Measurements from ENCODE around the gene CLIC3. TPM values are rescaled to one million over a fixed set of nuclear protein-coding genes. Genes with fewer than 3 reads are reported as not detected.

Gene CLIC3
- total RNA-seq, 1 experiment from 2014 or later = 6.2 TPM

DNA sequence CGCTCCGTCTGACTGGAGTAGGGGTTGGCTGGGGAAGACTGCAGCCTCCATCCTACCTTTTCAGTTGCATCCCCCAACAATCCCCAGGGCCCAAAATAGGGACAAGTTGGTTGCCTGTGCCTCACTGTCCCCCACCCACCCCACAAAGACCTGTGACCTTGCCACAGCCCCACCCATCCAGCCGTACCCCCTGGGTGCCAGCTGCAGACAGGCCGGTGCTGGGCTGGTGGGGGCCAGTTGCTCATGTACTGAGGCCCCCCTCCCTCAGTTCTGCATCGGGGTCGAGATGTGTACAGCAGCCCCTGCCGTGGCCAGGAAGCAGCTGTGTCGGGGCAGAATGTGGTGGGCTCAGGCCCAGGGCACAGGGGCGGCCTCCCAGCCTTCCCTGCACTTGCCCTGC, 13.2 kb downstream of the CLIC3 start:
- in situ Hi-C loops (cut with HindIII; ENCODE audit: low pct_unique_long_range_greater_than_20kb, low sequenced_read_pairs) = no loop called here
- no peak for ATAC-seq
- no peak for DNase-seq (ENCODE audit: low read depth, low spot score)
- CTCF ChIA-PET = no interaction called here
- H3K9me3 ChIP-seq (ENCODE audit: control insufficient read depth, insufficient read depth, low read depth, low read length) = no peaks in the 10 kb centered on the region
- POLR2A ChIA-PET = no interaction called here
- TF ChIP-seq, protein P1, sequence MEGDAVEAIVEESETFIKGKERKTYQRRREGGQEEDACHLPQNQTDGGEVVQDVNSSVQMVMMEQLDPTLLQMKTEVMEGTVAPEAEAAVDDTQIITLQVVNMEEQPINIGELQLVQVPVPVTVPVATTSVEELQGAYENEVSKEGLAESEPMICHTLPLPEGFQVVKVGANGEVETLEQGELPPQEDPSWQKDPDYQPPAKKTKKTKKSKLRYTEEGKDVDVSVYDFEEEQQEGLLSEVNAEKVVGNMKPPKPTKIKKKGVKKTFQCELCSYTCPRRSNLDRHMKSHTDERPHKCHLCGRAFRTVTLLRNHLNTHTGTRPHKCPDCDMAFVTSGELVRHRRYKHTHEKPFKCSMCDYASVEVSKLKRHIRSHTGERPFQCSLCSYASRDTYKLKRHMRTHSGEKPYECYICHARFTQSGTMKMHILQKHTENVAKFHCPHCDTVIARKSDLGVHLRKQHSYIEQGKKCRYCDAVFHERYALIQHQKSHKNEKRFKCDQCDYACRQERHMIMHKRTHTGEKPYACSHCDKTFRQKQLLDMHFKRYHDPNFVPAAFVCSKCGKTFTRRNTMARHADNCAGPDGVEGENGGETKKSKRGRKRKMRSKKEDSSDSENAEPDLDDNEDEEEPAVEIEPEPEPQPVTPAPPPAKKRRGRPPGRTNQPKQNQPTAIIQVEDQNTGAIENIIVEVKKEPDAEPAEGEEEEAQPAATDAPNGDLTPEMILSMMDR (IDR thresholded peaks at IDR 0.05) = no peak
- no peak for TF ChIP-seq REST (IDR thresholded peaks at IDR 0.05; ENCODE audit: insufficient read depth in 1 of 2, low read depth in 2 of 2, low read length in 1 of 2)
- no peak for TF ChIP-seq POLR2AphosphoS5 (IDR thresholded peaks at IDR 0.05; ENCODE audit: low read depth, low read length)
- TF ChIP-seq SIN3A (IDR thresholded peaks at IDR 0.05; ENCODE audit: borderline replicate concordance, insufficient read depth, low read depth, low read length) = no peak
- no peak for TF ChIP-seq TCF7L2 (IDR thresholded peaks at IDR 0.05; ENCODE audit: low read depth, low read length)
- H3K4me3 ChIP-seq (ENCODE audit: low read depth in 2 of 2, low read length in 2 of 2) = no peak overlapping the region
- intact Hi-C loops (cut with micrococcal nuclease; ENCODE audit: unreplicated experiment) = no loop called here
- H3K36me3 ChIP-seq (ENCODE audit: control insufficient read depth, insufficient read depth, low read length) = no peaks in the 10 kb centered on the region
- BruUV-seq (replicated peaks) = no TSS peak
- no peaks in the 10 kb centered on the region for H3K27me3 ChIP-seq (ENCODE audit: control insufficient read depth, insufficient read depth, low read length)
- no peak overlapping the region for H3K27ac ChIP-seq (ENCODE audit: low read length)
- no peaks in the 10 kb centered on the region for H3K4me1 ChIP-seq (ENCODE audit: control insufficient read depth, insufficient read depth, low read length)

- ATAC-seq (no peak), DNase-seq (ENCODE audit: low read depth, low spot score) (no peak)
- TF ChIP-seq, protein P1 (IDR thresholded peaks at IDR 0.05) = no peak
- TF ChIP-seq TCF7L2 (IDR thresholded peaks at IDR 0.05; ENCODE audit: low read depth, low read length) (no peak), SIN3A (IDR thresholded peaks at IDR 0.05; ENCODE audit: borderline replicate concordance, insufficient read depth, low read depth, low read length) (no peak), POLR2AphosphoS5 (IDR thresholded peaks at IDR 0.05; ENCODE audit: low read depth, low read length) (no peak), REST (IDR thresholded peaks at IDR 0.05; ENCODE audit: insufficient read depth in 1 of 2, low read depth in 2 of 2, low read length in 1 of 2) (no peak)
- intact Hi-C loops (cut with micrococcal nuclease; ENCODE audit: unreplicated experiment) = no loop called here
- H3K9me3 ChIP-seq (ENCODE audit: control insufficient read depth, insufficient read depth, low read depth, low read length) = no peaks in the 10 kb centered on the region
- ChIA-PET CTCF (interaction anchor here (0.7 kb wide), 1 partner anchor 104 kb away, joined by 5 read pairs; the partner anchor contains the start of gene MAN1B1), POLR2A (interaction anchor here (0.6 kb wide), 1 partner anchor 241 kb away, joined by 12 read pairs; no protein-coding TSS in a partner anchor)
- no peak within 1 kb of the TSS for H3K27ac ChIP-seq (ENCODE audit: low read length)
- in situ Hi-C loops (cut with HindIII; ENCODE audit: low pct_unique_long_range_greater_than_20kb, low sequenced_read_pairs) = no loop called here
- H3K4me1 ChIP-seq (ENCODE audit: control insufficient read depth, insufficient read depth, low read length) = no peaks in the 10 kb centered on the region
- H3K4me3 ChIP-seq (ENCODE audit: low read depth in 2 of 2, low read length in 2 of 2) = no peak within 1 kb of the TSS
- BruUV-seq (replicated peaks) = no TSS peak
- H3K27me3 ChIP-seq (ENCODE audit: control insufficient read depth, insufficient read depth, low read length) = no peaks in the 10 kb centered on the region
- no peaks in the 10 kb centered on the region for H3K36me3 ChIP-seq (ENCODE audit: control insufficient read depth, insufficient read depth, low read length)
Measured at GRCh38 chr9:136982232-136983051, 13.9 kb downstream of the CLIC3 start, which contains the start of gene LCNL1. LCNL1 (plus strand) TSS chr9:136982993; CDS start chr9:136983587, 594 bp downstream.
